HEK293 (cell line): Measurements from ENCODE around the gene CNTN4.

ENCODE experiments used
- CTCF ChIA-PET: fragments of 350-600 bp; formaldehyde crosslinking; extraction: SDS; loops from one replicate; lab custom pipeline; 2021; ENCODE audit warnings: antibody characterized with exemption; lab: Yijun Ruan, JAX
- POLR2A ChIA-PET: fragments of 300-600 bp; formaldehyde crosslinking; extraction: SDS; loops from one replicate; lab custom pipeline; 2020; ENCODE audit warnings: antibody characterized with exemption, inconsistent platforms; lab: Yijun Ruan, JAX
- H3K27ac ChIP-seq: fragments of 200-500 bp; sonication (Bioruptor generic); 2 replicates; pipeline ENCODE4 v1.5.1; 2014; ENCODE audit warnings: low read depth, low read length, control low read depth, inconsistent platforms; ENCODE audit errors: extremely low read depth
- H3K36me3 ChIP-seq, 2 experiments: fragments of 200-500 bp in 1 of 2; sonication (Bioruptor generic) in 1 of 2; 1 replicate in 1 of 2; 2 replicates in 1 of 2; pipeline ENCODE4 v1.5.1; 2014 to 2017; ENCODE audit warnings: inconsistent platforms in 2 of 2, low read length in 2 of 2; ENCODE audit not compliant: control insufficient read depth in 2 of 2, insufficient read depth in 1 of 2
- H3K4me1 ChIP-seq: fragments of 200-500 bp; sonication (Bioruptor generic); 2 replicates; pipeline ENCODE4 v1.5.1; 2014; ENCODE audit warnings: mild to moderate bottlenecking, low read length, inconsistent platforms; ENCODE audit not compliant: control insufficient read depth, insufficient read depth
- H3K4me3 ChIP-seq: 2 replicates; pipeline ENCODE4 v1.5.1; 2011; ENCODE audit warnings: low read depth, mild to moderate bottlenecking, control low read depth, low read length, moderate library complexity
- H3K9me3 ChIP-seq: fragments of 200-500 bp; sonication (Bioruptor generic); 2 replicates; pipeline ENCODE4 v1.5.1; 2014; ENCODE audit warnings: low read depth, low read length, inconsistent platforms; ENCODE audit not compliant: control insufficient read depth, insufficient read depth
- BCL11B ChIP-seq: fragments of 450-650 bp; formaldehyde crosslinking; IDR thresholded peaks from 2 replicates; pipeline ENCODE4 v1.5.1; 2016; ENCODE audit warnings: low read depth, missing biosample characterization, missing genetic modification characterization
- KLF8 ChIP-seq: fragments of 450-650 bp; formaldehyde crosslinking; IDR thresholded peaks from 2 replicates; pipeline ENCODE4 v1.5.1; 2016; ENCODE audit warnings: missing biosample characterization, missing genetic modification characterization
- KLF9 ChIP-seq: fragments of 450-650 bp; formaldehyde crosslinking; IDR thresholded peaks from 2 replicates; pipeline ENCODE4 v1.5.1; 2016; ENCODE audit warnings: missing biosample characterization, missing genetic modification characterization, low read depth
- OVOL3 ChIP-seq: fragments of 450-650 bp; formaldehyde crosslinking; IDR thresholded peaks from 2 replicates; pipeline ENCODE4 v1.5.1; 2016; ENCODE audit warnings: missing biosample characterization, missing genetic modification characterization
- RBAK ChIP-seq: fragments of 450-650 bp; formaldehyde crosslinking; IDR thresholded peaks from 2 replicates; pipeline ENCODE4 v1.5.1; 2016; ENCODE audit warnings: missing biosample characterization, missing genetic modification characterization
- WT1 ChIP-seq: fragments of 450-650 bp; formaldehyde crosslinking; IDR thresholded peaks from 2 replicates; pipeline ENCODE4 v1.5.1; 2016; ENCODE audit warnings: missing biosample characterization, missing genetic modification characterization
- ZIC2 ChIP-seq: fragments of 450-650 bp; formaldehyde crosslinking; IDR thresholded peaks from 2 replicates; pipeline ENCODE4 v1.5.1; 2016; ENCODE audit warnings: missing biosample characterization, missing genetic modification characterization
- ZNF146 ChIP-seq: fragments of 450-650 bp; formaldehyde crosslinking; IDR thresholded peaks from 2 replicates; pipeline ENCODE4 v1.5.1; 2016; ENCODE audit warnings: missing biosample characterization, missing genetic modification characterization
- ZNF184 ChIP-seq: fragments of 450-650 bp; IDR thresholded peaks from 2 replicates; pipeline ENCODE4 v1.5.1; 2018; ENCODE audit warnings: missing biosample characterization, mild to moderate bottlenecking, missing genetic modification characterization
- ZNF19 ChIP-seq: fragments of 450-650 bp; formaldehyde crosslinking; IDR thresholded peaks from 2 replicates; pipeline ENCODE4; 2016; ENCODE audit warnings: missing biosample characterization, missing genetic modification characterization, low read depth
- ZNF211 ChIP-seq: fragments of 450-650 bp; formaldehyde crosslinking; IDR thresholded peaks from 2 replicates; pipeline ENCODE4 v1.5.1; 2016; ENCODE audit warnings: low read depth, missing biosample characterization, missing genetic modification characterization
- ZNF266 ChIP-seq: fragments of 450-650 bp; formaldehyde crosslinking; IDR thresholded peaks from 2 replicates; pipeline ENCODE4 v1.5.1; 2016; ENCODE audit warnings: missing biosample characterization, missing genetic modification characterization, low read depth
- ZNF335 ChIP-seq: fragments of 450-650 bp; formaldehyde crosslinking; conservative IDR thresholded peaks from 2 replicates; pipeline ENCODE4 v1.5.1; 2016; ENCODE audit warnings: missing biosample characterization, missing genetic modification characterization
- ZNF404 ChIP-seq: fragments of 450-650 bp; formaldehyde crosslinking; IDR thresholded peaks from 2 replicates; pipeline ENCODE4 v1.5.1; 2017; ENCODE audit warnings: missing biosample characterization, missing genetic modification characterization
- ZNF416 ChIP-seq: fragments of 450-650 bp; formaldehyde crosslinking; IDR thresholded peaks from 2 replicates; pipeline ENCODE4 v1.5.1; 2016; ENCODE audit warnings: missing biosample characterization, missing genetic modification characterization
- ZNF501 ChIP-seq: fragments of 450-650 bp; formaldehyde crosslinking; IDR thresholded peaks from 2 replicates; pipeline ENCODE4 v1.5.1; 2016; ENCODE audit warnings: missing biosample characterization, missing genetic modification characterization
- ZNF514 ChIP-seq: fragments of 450-650 bp; formaldehyde crosslinking; IDR thresholded peaks from 2 replicates; pipeline ENCODE4 v1.5.1; 2016; ENCODE audit warnings: missing biosample characterization, missing genetic modification characterization
- ZNF521 ChIP-seq: fragments of 450-650 bp; formaldehyde crosslinking; IDR thresholded peaks from 2 replicates; pipeline ENCODE4 v1.5.1; 2017; ENCODE audit warnings: missing biosample characterization, mild to moderate bottlenecking, missing genetic modification characterization
- ZNF626 ChIP-seq: fragments of 450-650 bp; sonication (Bioruptor Pico); formaldehyde crosslinking; IDR thresholded peaks from 2 replicates; pipeline ENCODE4 v1.5.1; 2018; ENCODE audit warnings: missing biosample characterization, missing genetic modification characterization, inconsistent platforms
- ZNF654 ChIP-seq: fragments of 450-650 bp; formaldehyde crosslinking; IDR thresholded peaks from 2 replicates; pipeline ENCODE4 v1.5.1; 2016; ENCODE audit warnings: low read depth, missing biosample characterization, missing genetic modification characterization
- ZNF785 ChIP-seq: fragments of 450-650 bp; formaldehyde crosslinking; IDR thresholded peaks from 2 replicates; pipeline ENCODE4 v1.5.1; 2016; ENCODE audit warnings: missing biosample characterization, missing genetic modification characterization
- ZNF791 ChIP-seq: fragments of 450-650 bp; formaldehyde crosslinking; IDR thresholded peaks from 2 replicates; pipeline ENCODE4 v1.5.1; 2016; ENCODE audit warnings: missing biosample characterization, missing genetic modification characterization
- ZNF830 ChIP-seq: fragments of 450-650 bp; IDR thresholded peaks from 2 replicates; pipeline ENCODE4 v1.5.0; 2018; ENCODE audit warnings: missing biosample characterization, missing genetic modification characterization, low read depth, mild to moderate bottlenecking, moderate library complexity
- ZNF843 ChIP-seq: fragments of 450-650 bp; formaldehyde crosslinking; IDR thresholded peaks from 2 replicates; pipeline ENCODE4 v1.5.1; 2016; ENCODE audit warnings: missing biosample characterization, missing genetic modification characterization
- TF ChIP-seq, protein P1 (sequence below): fragments of 450-650 bp; formaldehyde crosslinking; IDR thresholded peaks from 2 replicates; pipeline ENCODE4 v1.5.1; 2017; ENCODE audit warnings: missing biosample characterization, mild to moderate bottlenecking, missing genetic modification characterization, moderate library complexity
- TF ChIP-seq, protein P2 (sequence below): IDR thresholded peaks from 2 replicates; pipeline ENCODE4 v1.6.1; 2011; ENCODE audit warnings: mild to moderate bottlenecking, low read depth, low read length, borderline replicate concordance
- TF ChIP-seq, protein P3 (sequence below): fragments of 450-650 bp; formaldehyde crosslinking; IDR thresholded peaks from 2 replicates; pipeline ENCODE4 v1.5.1; 2016; ENCODE audit warnings: missing biosample characterization, missing genetic modification characterization

CNTN4 gene

DNA sequence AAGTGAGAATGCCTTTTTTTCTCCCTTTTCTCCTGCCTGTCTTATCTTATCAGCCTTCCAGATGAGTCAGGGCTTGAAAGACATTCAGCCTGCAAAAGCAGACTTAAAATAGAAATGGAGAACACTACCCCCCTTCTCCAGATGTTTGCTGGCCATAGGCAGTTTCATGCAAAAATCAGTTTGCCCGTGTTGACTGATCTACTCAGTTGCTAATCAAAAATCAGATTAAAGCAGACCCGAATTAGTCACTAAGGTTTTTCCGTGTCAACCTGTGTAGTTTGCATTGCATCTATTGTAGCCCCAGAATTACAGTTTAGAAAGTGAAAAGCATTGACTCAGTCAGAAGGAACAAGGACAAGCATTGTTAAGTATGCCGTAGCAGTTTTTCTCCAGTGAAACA is 955.3 kb downstream of the CNTN4 start:
- H3K9me3 ChIP-seq, result no peaks in the 10 kb centered on the region
- H3K36me3 ChIP-seq, result no peaks in the 10 kb centered on the region
- POLR2A ChIA-PET, result no interaction called here
- no peak overlapping the region for H3K4me3 ChIP-seq
- H3K27ac ChIP-seq, result no peak overlapping the region
- CTCF ChIA-PET, result no interaction called here
- peaks cover 5% of the 10 kb centered on the region; the same call in 1 of the 2 replicates for H3K4me1 ChIP-seq
- TF ChIP-seq BCL11B (tag by site-specific recombination), result no peak
- no peak for TF ChIP-seq RBAK (tag by site-specific recombination)
- TF ChIP-seq ZNF335 (tag by site-specific recombination), result no peak
- TF ChIP-seq ZNF514 (tag by site-specific recombination), result no peak
- no peak for TF ChIP-seq ZNF654 (tag by site-specific recombination)
- no peak for TF ChIP-seq ZNF19 (tag by site-specific recombination)
- TF ChIP-seq ZNF521, result no peak
- TF ChIP-seq OVOL3 (tag by site-specific recombination), result no peak
- no peak for TF ChIP-seq ZNF184
- no peak for TF ChIP-seq ZIC2
- no peak for TF ChIP-seq ZNF843 (tag by site-specific recombination)
- no peak for TF ChIP-seq ZNF211 (tag by site-specific recombination)
- no peak for TF ChIP-seq ZNF146 (tag by site-specific recombination)
- TF ChIP-seq ZNF501 (tag by site-specific recombination), result no peak
- no peak for TF ChIP-seq ZNF791 (tag by site-specific recombination)
- TF ChIP-seq WT1 (tag by site-specific recombination), result no peak
- no peak for TF ChIP-seq ZNF416 (tag by site-specific recombination)
- no peak for TF ChIP-seq ZNF626
- TF ChIP-seq ZNF404 (tag by site-specific recombination), result no peak
- TF ChIP-seq ZNF266 (tag by site-specific recombination), result no peak
- TF ChIP-seq, all 188 proteins: peak for 0

GRCh38 chr3:3059645-3060044 is 961.0 kb downstream of the CNTN4 start:
- CTCF ChIA-PET, result no interaction called here
- TF ChIP-seq, protein P1, sequence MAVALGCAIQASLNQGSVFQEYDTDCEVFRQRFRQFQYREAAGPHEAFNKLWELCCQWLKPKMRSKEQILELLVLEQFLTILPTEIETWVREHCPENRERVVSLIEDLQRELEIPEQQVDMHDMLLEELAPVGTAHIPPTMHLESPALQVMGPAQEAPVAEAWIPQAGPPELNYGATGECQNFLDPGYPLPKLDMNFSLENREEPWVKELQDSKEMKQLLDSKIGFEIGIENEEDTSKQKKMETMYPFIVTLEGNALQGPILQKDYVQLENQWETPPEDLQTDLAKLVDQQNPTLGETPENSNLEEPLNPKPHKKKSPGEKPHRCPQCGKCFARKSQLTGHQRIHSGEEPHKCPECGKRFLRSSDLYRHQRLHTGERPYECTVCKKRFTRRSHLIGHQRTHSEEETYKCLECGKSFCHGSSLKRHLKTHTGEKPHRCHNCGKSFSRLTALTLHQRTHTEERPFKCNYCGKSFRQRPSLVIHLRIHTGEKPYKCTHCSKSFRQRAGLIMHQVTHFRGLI (tag by site-specific recombination), result no peak
- TF ChIP-seq RBAK (tag by site-specific recombination) (no peak), ZNF785 (tag by site-specific recombination) (no peak), KLF9 (tag by site-specific recombination) (no peak), ZNF830 (tag by site-specific recombination) (no peak), KLF8 (tag by site-specific recombination) (no peak)
- TF ChIP-seq, protein P2, sequence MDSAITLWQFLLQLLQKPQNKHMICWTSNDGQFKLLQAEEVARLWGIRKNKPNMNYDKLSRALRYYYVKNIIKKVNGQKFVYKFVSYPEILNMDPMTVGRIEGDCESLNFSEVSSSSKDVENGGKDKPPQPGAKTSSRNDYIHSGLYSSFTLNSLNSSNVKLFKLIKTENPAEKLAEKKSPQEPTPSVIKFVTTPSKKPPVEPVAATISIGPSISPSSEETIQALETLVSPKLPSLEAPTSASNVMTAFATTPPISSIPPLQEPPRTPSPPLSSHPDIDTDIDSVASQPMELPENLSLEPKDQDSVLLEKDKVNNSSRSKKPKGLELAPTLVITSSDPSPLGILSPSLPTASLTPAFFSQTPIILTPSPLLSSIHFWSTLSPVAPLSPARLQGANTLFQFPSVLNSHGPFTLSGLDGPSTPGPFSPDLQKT, result no peak
- TF ChIP-seq, protein P3, sequence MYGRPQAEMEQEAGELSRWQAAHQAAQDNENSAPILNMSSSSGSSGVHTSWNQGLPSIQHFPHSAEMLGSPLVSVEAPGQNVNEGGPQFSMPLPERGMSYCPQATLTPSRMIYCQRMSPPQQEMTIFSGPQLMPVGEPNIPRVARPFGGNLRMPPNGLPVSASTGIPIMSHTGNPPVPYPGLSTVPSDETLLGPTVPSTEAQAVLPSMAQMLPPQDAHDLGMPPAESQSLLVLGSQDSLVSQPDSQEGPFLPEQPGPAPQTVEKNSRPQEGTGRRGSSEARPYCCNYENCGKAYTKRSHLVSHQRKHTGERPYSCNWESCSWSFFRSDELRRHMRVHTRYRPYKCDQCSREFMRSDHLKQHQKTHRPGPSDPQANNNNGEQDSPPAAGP (tag by site-specific recombination), result no peak
- TF ChIP-seq, all 188 proteins: peak for 0
- Histone ChIP-seq H3K4me3 (no peak overlapping the region), H3K4me1 (no peaks in the 10 kb centered on the region), H3K27ac (no peak overlapping the region), H3K9me3 (no peaks in the 10 kb centered on the region), H3K36me3 (no peaks in the 10 kb centered on the region)
- POLR2A ChIA-PET, result no interaction called here
